Stimulated activated CD4-positive, alpha-beta T cell treated with anti-CD3 and anti-CD28 coated beads, Interleukin-1b, Interleukin-23, amount 100 ng/mL, for 24 hours (primary cell): ENCODE measurements around the gene ECE2.
"Not testable (repeated sequence)": the region's sequence is repeated elsewhere in the genome, so short reads cannot be mapped to it uniquely, and the experiment has no call there.

Experiments
- DNase-seq, 4 experiments: peaks; one replicate each; pipeline ENCODE4 v3.0.0-alpha.2; 2020; ENCODE audit warnings: low read depth in 4 of 4, low spot score in 1 of 4

ECE2 gene

DNA sequence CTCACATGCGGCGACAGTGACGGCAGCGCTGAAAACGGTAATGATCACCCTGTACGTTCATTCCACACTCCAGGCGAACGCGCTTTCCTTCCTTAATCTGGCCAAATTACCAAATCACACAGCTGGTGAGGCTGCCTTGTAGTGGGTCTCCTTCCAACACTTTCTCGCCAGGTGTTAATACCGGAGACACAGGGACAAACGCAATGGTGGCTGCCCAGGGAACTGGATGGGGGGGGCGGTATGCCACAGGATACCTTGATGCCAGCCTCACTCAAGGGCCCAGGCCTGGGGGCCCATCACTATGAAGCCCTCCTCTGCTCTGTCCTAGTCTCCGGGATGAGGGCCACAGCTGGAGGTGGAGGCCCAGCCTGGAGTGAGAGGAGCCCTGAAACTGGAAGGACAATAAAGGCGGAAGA, 13.1 kb upstream of the ECE2 start:
- no peak for DNase-seq

DNA sequence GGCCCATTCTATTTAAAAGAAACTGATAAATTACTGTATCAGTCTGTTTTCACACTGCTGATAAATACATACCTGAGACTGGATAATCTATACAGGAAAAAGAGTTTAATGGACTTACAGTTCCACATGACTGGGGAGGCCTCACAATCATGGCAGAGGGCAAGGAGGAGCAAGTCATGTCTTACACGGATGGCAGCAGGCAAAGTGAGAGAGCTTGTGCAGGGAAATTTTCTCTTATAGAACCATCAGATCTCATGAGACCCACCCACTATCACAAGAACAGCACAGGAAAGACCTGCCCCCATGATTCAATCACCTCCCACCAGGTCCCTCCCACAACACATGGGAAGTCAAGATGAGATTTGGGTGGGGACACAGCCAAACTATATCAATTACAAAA, 8.6 kb upstream of the ECE2 start:
- DNase-seq, result not testable (repeated sequence)

DNA sequence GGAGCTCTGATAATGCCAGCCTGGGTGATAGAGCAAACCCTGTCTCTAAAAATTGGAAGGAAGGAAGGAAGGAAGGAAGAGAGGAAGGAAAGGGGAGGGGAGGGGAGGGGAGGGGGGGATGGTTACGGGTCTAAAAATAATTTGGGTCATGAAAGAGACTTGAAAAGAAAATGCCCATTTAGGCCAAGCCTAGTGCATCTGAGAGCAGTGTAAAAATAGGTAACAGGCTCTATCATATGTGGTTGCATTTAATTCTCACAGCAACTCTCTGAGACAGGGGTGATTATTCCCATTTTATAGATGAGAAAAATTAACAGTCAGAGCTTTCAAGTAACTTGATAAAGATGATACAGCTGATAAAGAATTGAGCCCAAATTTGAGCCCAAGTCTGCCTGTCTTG, 3.6 kb upstream of the ECE2 start:
- DNase-seq, result no peak

DNA sequence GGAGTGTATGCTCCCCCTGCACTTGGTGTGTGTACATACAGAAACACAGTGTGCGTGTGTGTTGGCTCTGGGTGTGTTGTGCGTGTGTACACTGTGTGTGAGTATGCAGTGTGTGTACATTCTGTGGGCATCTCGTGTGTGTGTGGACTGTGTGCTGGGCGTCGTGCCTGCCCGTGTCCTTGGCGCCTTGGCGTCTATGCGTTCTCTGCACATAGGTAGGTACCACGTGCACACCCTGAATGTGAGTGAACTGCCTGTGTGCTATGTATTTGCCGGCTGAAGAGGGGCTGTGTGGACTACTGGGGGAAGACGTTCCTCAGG, 481 bp upstream of the ECE2 start:
- DNase-seq, result no peak

DNA sequence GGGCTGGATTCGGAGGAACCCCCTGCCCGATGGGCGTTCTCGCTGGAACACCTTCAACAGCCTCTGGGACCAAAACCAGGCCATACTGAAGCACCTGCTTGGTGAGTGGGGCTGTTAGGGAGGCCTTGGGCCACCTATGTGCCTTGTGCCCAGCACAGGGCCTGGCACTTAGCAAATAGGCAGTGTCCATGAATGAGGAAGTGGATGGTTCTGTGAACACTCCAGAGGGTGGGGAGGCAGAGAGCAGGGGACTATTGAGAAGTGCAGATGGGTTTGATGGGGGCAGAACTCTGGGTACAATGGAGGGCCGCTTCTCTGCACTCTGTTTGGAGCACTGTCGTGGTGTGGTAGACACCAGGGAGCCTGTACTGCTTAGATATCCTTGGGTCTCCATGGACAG, 1.5 kb downstream of the ECE2 start:
- DNase-seq, result no peak

DNA sequence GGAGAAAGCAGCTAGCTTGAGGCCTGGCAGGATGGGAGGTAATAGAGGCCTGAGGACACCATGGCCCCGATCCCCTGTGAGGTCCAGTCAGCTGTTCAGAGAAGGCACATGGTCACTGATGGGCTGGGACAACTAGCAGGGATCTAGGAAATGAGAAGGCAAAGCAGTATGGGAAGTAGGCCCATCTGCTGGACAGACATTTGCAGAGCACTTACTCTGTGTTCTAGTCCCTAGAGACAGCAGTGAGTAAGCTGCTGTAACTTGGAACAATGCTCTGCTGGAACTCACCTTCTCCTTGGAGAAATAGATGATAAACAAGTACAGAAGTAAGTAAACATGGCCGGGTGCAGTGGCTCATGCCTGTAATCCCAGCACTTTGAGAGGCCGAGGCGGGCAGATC, 7.1 kb downstream of the ECE2 start:
- DNase-seq, result no peak

DNA sequence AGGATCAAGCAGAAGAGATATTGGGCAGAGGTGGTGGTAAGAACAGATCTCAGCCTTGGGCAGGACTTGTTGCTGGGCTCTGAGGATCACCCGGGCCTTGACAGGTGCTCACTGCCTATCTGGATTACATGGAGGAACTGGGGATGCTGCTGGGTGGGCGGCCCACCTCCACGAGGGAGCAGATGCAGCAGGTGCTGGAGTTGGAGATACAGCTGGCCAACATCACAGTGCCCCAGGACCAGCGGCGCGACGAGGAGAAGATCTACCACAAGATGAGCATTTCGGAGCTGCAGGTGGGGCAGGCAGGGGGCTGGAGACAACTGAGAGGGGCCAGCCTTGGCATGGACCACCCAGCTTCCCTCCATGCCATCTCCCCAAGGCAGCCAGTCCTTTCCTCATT, 7.9 kb downstream of the ECE2 start:
- no peak for DNase-seq

DNA sequence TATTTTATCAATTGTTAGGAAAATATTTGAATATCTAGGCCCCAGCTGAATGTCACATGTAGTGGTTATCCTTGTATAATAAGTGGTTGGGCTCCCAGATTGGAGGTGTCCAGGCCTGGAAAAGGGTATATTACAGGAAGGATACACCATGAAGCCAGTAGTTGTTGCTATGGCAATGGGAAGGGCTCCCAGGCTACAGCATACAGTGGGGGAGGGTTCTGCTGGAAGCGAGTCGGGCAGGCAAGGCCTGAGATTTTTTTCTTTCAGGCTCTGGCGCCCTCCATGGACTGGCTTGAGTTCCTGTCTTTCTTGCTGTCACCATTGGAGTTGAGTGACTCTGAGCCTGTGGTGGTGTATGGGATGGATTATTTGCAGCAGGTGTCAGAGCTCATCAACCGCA, 8.9 kb downstream of the ECE2 start:
- no peak for DNase-seq

DNA sequence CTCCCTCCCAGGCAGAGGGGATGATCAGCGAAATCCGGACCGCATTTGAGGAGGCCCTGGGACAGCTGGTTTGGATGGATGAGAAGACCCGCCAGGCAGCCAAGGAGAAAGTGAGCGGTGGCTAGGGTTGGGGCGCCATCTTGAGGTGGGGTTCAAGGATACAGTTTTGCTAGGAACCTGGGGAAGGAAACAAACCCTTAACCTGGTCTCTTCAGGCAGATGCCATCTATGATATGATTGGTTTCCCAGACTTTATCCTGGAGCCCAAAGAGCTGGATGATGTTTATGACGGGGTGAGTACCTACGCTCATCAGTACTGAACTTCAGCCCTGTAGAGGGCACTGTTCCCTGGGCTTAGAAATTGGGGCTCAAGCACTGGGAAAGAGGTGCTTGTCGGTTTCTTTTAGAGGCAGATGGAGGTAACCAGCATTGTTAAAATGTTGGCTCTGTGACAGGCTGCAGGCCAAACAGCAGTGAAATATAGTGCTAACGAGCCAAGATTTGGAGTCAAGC, 13.7 kb downstream of the ECE2 start:
- DNase-seq, result peak; percentile 26 to 67 (median 56)

DNA sequence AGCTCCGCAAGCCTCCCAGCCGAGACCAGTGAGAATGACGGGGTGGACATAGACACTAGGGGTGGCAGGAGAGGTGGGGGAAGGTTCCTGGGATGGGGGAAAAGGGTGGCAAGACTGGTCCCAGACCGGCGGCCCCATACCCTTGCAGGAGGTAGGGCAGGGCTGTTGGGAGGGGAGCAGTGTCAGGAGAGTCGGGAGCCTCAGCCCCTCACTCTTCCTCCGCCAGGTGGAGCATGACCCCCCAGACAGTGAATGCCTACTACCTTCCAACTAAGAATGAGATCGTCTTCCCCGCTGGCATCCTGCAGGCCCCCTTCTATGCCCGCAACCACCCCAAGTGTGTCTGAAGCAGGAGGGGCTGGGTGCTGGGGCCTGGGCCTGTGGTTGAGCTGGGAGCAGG, 14.5 kb downstream of the ECE2 start:
- DNase-seq, result no peak

DNA sequence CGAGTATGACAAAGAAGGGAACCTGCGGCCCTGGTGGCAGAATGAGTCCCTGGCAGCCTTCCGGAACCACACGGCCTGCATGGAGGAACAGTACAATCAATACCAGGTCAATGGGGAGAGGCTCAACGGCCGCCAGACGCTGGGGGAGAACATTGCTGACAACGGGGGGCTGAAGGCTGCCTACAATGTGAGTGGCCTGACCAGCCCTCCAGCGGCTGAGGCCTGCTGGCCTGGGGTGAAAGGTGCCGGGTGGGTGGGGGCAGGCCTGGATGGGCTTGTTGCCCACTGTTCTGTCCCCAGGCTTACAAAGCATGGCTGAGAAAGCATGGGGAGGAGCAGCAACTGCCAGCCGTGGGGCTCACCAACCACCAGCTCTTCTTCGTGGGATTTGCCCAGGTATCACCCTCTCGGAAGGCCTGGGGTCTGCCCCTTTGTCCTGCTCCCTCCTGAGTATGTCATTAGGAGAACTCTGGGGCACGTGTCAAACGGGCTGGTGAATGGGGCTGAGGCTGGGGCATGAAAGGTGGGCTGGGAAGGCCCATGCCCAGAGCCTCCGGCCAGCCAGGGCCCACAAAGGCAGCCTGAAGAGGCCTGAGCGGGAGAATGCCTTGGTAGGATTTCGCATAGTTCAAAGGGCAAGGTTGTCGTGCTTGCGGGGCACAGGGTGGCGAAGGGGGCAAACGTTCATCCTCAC, 15.4 kb downstream of the ECE2 start:
- DNase-seq, result no peak

DNA sequence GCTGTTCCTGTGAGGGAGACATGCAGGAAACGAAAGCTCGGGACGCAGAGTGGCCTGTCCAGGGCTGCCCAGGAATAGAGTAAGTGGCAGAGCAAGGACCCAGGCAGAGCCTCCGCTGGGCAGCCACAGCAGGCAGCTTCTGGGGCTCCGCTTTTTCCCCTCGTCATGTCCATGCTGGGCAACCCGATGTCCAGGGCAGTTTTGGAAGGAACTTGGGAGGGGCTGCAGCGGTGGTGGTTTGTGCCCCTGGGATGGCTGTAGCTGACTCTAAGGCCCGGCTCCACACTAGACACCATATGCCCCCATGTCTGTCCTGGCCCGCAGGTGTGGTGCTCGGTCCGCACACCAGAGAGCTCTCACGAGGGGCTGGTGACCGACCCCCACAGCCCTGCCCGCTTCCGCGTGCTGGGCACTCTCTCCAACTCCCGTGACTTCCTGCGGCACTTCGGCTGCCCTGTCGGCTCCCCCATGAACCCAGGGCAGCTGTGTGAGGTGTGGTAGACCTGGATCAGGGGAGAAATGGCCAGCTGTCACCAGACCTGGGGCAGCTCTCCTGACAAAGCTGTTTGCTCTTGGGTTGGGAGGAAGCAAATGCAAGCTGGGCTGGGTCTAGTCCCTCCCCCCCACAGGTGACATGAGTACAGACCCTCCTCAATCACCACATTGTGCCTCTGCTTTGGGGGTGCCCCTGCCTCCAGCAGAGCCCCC, 16.1 kb downstream of the ECE2 start:
- DNase-seq, result no peak

DNA sequence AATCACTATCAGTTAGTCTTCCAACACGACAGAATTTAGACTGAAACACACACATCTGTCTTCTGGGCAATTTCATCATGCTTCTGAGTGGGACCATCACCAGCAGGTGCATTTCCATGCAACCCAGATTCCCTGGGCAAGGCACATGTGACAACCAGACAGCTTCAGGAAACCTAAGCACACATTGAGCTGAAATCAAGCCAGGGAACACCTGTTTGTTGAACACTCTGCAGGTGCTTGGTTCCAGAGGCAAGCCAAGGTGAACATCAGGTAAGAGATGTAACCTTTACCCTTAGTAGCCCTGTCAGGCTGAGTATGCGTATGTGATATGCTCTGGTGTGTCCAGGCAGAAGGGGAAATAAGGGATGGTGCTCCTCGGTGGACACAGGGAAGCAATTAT, 19.9 kb downstream of the ECE2 start:
- no peak for DNase-seq

DNA sequence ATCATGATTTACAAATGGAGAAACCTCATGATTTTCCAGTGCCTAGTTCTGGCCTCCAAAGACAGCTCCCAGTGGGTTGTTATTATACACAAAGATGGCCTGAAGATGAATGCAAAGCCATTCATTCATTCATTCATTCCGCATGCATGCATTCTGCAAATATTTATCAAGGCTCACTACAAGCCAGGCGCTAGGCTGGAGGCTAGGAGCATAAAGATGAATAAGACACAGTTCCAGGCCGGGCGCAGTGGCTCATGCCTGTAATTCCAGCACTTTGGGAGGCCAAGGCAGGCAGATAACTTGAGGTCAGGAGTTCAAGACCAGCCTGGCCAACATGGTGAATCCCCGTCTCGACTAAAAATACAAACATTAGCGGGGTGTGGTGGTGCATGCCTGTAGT, 20.8 kb downstream of the ECE2 start:
- DNase-seq, result no peak

DNA sequence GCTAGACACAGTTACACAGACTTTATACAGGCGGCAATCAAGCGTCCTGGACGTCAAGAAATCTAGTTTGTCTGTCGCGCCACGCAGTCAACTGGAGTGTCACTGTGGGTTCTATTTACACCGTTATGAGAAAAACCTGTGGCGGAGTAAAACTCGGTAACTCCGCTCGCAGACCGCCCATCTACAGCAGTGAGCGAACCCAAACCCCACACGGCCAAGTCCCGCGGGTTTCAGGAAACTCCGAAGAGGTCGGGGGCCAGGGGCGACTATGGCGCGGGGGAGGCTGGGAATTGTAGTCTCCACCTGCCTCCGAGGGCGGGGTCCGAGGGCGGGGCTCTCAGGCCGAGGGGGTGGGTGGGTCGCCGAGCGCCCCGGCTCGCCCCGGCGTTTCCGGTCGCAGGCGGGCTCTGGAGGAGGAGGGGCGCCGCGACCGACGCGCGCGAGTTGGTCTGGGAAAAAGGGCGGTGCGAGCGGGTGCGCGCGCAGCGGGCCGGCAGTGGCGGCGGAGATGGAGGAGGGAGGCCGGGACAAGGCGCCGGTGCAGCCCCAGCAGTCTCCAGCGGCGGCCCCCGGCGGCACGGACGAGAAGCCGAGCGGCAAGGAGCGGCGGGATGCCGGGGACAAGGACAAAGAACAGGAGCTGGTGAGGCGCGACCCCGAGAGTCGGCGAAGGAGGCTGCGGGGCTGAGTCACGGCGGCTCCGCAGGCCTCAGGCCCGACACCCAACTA, 23.1 kb downstream of the ECE2 start, which contains the start of gene PSMD2:
TSS of gene PSMD2 (plus strand) at position 483 of the 729 bp plus-strand sequence. CDS start at position 509, 26 bp downstream.
- DNase-seq, result peak; percentile 94 to 98 (median 97)

DNA sequence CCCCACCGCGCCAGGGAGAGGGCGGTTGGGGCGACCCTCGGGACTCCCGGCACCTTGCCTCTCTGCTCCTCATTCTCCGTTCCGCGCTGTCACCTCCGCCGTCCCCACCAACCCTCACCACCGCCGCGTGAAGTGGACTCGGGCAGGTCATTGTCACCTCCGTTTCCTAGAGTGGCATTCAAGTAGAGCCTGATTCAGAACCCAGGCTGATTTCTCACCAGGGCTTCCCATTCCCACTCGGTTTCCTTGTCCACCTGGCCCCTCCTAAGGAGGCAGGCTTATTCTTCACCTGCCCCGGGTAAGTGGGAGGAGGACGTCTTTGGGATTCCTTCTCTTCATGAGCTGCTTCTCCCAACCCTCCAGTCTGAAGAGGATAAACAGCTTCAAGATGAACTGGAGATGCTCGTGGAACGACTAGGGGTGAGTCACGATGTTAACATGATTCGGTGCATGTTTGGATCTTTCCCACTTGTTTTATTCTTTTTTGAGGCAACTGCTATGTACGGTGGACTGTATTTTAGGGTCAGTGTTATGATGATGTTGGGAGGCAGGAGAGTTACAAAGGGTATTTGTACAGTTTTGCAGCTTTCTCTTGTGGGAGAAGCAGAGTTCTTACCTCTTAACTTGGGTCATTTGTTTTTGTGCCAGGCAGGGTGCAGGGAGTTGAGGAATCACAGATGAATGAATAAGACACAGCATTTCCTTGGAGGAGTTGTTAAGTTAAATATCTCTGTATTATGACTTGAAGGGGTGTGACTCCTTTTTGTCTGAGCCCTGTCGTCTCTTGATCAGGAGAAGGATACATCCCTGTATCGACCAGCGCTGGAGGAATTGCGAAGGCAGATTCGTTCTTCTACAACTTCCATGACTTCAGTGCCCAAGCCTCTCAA, 23.9 kb downstream of the ECE2 start:
- no peak for DNase-seq

DNA sequence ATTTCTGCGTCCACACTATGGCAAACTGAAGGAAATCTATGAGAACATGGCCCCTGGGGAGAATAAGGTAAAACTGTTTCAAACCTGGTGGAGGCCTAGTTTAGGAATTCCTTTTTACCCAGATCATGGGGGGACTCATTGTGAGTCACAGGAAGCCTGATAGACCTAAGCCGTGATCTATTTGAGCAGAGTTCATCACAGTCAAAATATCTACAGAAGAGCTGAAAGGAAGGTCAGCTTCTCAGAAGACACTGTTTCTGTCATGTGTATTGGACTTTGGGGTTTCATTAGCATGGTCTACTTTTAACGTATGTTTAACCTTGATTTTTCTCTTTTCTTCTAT, 24.5 kb downstream of the ECE2 start:
- DNase-seq, result no peak

DNA sequence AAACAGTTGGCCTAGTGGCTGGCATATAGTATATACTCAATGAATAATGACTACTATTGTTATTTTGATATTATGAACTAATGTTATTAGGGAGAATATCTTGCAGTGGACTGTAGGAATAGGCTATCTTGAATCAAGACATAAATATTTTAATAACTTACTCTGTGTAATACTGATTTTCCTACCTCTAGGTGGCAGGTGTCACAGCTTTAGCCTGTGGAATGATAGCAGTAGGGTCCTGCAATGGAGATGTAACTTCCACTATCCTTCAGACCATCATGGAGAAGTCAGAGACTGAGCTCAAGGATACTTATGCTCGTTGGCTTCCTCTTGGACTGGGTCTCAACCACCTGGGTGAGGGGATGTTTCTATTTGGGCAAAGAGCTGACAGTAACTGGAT, 29.8 kb downstream of the ECE2 start:
- DNase-seq, result no peak

DNA sequence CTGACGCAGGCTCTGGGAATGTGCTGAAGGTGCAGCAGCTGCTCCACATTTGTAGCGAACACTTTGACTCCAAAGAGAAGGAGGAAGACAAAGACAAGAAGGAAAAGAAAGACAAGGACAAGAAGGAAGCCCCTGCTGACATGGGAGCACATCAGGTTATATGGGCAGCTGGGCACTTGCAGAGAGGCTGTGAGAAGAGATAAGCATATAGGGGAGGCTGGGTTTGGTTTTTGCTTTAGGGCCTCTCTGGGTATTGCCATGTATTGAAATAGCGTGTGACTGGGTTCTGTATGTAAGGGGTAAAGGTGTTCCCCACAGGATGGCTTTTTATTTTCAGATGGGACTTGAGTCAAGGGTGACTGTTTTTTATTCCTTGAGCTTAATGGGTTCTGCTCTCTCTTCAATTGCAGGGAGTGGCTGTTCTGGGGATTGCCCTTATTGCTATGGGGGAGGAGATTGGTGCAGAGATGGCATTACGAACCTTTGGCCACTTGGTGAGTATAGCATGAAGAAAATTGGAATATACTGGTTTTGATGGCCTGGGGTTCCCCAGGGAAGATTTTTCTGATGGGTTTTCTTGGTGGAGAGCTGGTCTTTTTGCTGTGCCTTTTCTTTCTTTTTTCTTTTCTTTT, 30.6 kb downstream of the ECE2 start:
- no peak for DNase-seq

DNA sequence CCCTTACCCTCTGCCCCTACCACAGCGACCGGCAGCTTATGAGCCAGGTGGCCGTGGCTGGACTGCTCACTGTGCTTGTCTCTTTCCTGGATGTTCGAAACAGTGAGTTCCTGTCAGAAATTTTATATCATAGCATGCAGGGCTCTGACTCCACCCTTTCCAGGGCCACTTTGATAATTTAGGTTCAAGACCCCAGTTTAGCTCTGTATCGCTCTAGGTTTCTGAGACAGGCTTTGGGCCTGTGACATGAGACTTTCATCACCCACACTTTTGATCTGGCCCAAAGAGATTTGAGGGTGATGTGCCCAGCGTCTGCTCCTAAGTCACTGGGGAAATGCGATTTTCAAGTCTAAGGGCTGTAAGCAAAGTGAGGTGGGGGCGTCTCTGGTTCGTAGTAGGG, 32.1 kb downstream of the ECE2 start:
- DNase-seq, result no peak

DNA sequence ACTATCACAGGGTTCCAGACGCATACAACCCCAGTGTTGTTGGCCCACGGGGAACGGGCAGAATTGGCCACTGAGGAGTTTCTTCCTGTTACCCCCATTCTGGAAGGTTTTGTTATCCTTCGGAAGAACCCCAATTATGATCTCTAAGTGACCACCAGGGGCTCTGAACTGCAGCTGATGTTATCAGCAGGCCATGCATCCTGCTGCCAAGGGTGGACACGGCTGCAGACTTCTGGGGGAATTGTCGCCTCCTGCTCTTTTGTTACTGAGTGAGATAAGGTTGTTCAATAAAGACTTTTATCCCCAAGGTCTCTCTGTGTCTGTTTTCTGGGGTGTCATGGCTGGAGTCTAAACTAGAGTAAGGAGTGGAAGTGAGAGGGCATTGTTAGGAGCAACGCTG, 32.9 kb downstream of the ECE2 start:
- no peak for DNase-seq
